ENCODE results near the gene PCDHGA5. TPM values are rescaled to one million over a fixed set of nuclear protein-coding genes. Genes with fewer than 3 reads are reported as not detected.
A peak's percentile ranks its signal among the peaks of the same experiment; 100 is the strongest.
"Not testable (repeated sequence)": the region's sequence is repeated elsewhere in the genome, so short reads cannot be mapped to it uniquely, and the experiment has no call there.

PCDHGA5 gene
- 0.18 and 0.64 TPM in 2 replicates for polyA plus RNA-seq (2014; cell fraction: cytosol; rRNA removed)
- 0.39 and 0.53 TPM in 2 replicates for polyA plus RNA-seq (2014; cell fraction: nucleus; rRNA removed)

GRCh38 chr5:141363952-141364660 is at the start of gene PCDHGA5:
Gene PCDHGA5 (plus strand): TSS chr5:141364162. CDS start chr5:141364331, 169 bp downstream.
- DNase-seq (ENCODE audit: low spot score) = no peak

- DNase-seq (ENCODE audit: low spot score) = not testable (repeated sequence)
Observed at GRCh38 chr5:141316963-141317362, 47.0 kb upstream of the PCDHGA5 start.

- no peak for DNase-seq (ENCODE audit: low spot score)
Observed at GRCh38 chr5:141319202-141319601, 44.8 kb upstream of the PCDHGA5 start.

GRCh38 chr5:141319699-141320098 is 44.3 kb upstream of the PCDHGA5 start:
- DNase-seq (ENCODE audit: low spot score) = no peak

GRCh38 chr5:141320225-141321169 is 43.5 kb upstream of the PCDHGA5 start, which contains the start of gene TAF7:
Gene TAF7 (minus strand): TSS chr5:141320784. CDS start chr5:141320044, 740 bp downstream.
- DNase-seq (ENCODE audit: low spot score) = peak; percentile 96

GRCh38 chr5:141322261-141322660 is 41.7 kb upstream of the PCDHGA5 start:
- DNase-seq (ENCODE audit: low spot score) = no peak

- DNase-seq (ENCODE audit: low spot score) = peak; percentile 72
Observed at GRCh38 chr5:141326088-141326854, 37.7 kb upstream of the PCDHGA5 start.

- no peak for DNase-seq (ENCODE audit: low spot score)
Observed at GRCh38 chr5:141328231-141328630, 35.7 kb upstream of the PCDHGA5 start.

GRCh38 chr5:141330299-141331080 is 33.5 kb upstream of the PCDHGA5 start, which contains the start of gene PCDHGA1:
Gene PCDHGA1 (plus strand): TSS chr5:141330514.
- DNase-seq (ENCODE audit: low spot score) = peak; percentile 74

GRCh38 chr5:141332571-141332970 is 31.4 kb upstream of the PCDHGA5 start:
- not testable (repeated sequence) for DNase-seq (ENCODE audit: low spot score)

- peak; percentile 29 for DNase-seq (ENCODE audit: low spot score)
Observed at GRCh38 chr5:141338538-141339306, 25.2 kb upstream of the PCDHGA5 start, which contains the start of gene PCDHGA2. Gene PCDHGA2 (plus strand): TSS chr5:141338760.

- not testable (repeated sequence) for DNase-seq (ENCODE audit: low spot score)
Observed at GRCh38 chr5:141340781-141341354, 23.1 kb upstream of the PCDHGA5 start.

- no peak for DNase-seq (ENCODE audit: low spot score)
Observed at GRCh38 chr5:141342773-141343172, 21.2 kb upstream of the PCDHGA5 start.

GRCh38 chr5:141343242-141343952 is 20.6 kb upstream of the PCDHGA5 start, which contains the start of gene PCDHGA3:
Gene PCDHGA3 (plus strand): TSS chr5:141343829. CDS start chr5:141344034, 205 bp downstream.
- DNase-seq (ENCODE audit: low spot score) = peak; percentile 67

GRCh38 chr5:141343953-141344463 is 20.0 kb upstream of the PCDHGA5 start:
- DNase-seq (ENCODE audit: low spot score) = no peak

- DNase-seq (ENCODE audit: low spot score) = no peak
Observed at GRCh38 chr5:141345327-141345726, 18.6 kb upstream of the PCDHGA5 start.

GRCh38 chr5:141346017-141346416 is 17.9 kb upstream of the PCDHGA5 start:
- not testable (repeated sequence) for DNase-seq (ENCODE audit: low spot score)

Data from SK-N-DZ (cell line).